ENCODE results near the gene SLC35A3. TPM values are rescaled to one million over a fixed set of nuclear protein-coding genes. Genes with fewer than 3 reads are reported as not detected.
"Not testable (repeated sequence)": the region's sequence is repeated elsewhere in the genome, so short reads cannot be mapped to it uniquely, and the experiment has no call there.

The SLC35A3 gene
- total RNA-seq, 1 experiment from 2014 or later: 16.9 TPM

DNA sequence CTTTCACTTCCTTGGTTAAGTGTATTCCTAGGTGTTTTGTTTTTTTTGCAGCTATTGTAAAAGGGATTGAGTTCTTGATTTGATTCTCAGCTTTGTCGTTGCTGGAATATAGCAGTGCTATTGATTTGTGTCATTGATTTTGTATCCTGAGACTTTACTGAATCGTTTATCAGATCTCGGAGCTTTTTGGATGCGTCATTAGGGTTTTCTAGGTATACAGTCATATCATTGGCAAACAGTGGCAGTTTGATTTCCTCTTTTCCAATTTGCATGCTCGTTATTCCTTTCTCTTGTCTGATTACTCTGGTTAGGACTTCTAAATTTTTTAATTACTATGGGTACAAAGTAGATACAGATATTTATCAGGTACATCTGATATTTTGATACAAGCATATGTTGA lies 75.4 kb downstream of the SLC35A3 start:
- H3K9me3 ChIP-seq: no peaks in the 10 kb centered on the region
- H3K27ac Mint-ChIP-seq (ENCODE audit: unreplicated experiment): no peak overlapping the region
- no peak for DNase-seq
- CTCF ChIA-PET: no interaction called here
- no peak overlapping the region for H3K4me3 ChIP-seq (ENCODE audit: low read depth, low read length)
- H3K4me1 ChIP-seq: 0 out of 2 replicates have a peak, but pooled peaks cover 2% of the 10 kb centered on the region
- no peak for TF ChIP-seq CTCF (IDR thresholded peaks at IDR 0.05; ENCODE audit: insufficient read depth in 1 of 2, low read depth in 1 of 2, low read length in 1 of 2, severe bottlenecking in 1 of 2, unreplicated experiment in 1 of 2)
- H3K27me3 ChIP-seq (replicated peaks; ENCODE audit: control insufficient read depth, insufficient read depth, low read length): no peaks in the 10 kb centered on the region
- no peak overlapping the region for H3K4me3 Mint-ChIP-seq (ENCODE audit: unreplicated experiment)
- no TSS peak for BruUV-seq (replicated peaks)
- POLR2A ChIA-PET: no interaction called here
- peaks cover 16% of the 10 kb centered on the region for H3K4me1 Mint-ChIP-seq (ENCODE audit: low read depth, unreplicated experiment)
- no peaks in the 10 kb centered on the region for H3K27me3 Mint-ChIP-seq (ENCODE audit: insufficient read depth, unreplicated experiment)
- H3K9me3 Mint-ChIP-seq (ENCODE audit: unreplicated experiment): no peaks in the 10 kb centered on the region
- intact Hi-C loops (cut with micrococcal nuclease; ENCODE audit: unreplicated experiment): no loop called here
- no peaks in the 10 kb centered on the region for H3K36me3 ChIP-seq (ENCODE audit: control insufficient read depth, insufficient read depth, low read length)
- peaks cover 22% of the 10 kb centered on the region for H3K36me3 Mint-ChIP-seq (ENCODE audit: insufficient read depth, unreplicated experiment)

GRCh38 chr1:100047235-100047708 lies 77.5 kb downstream of the SLC35A3 start:
- intact Hi-C loops (cut with micrococcal nuclease; ENCODE audit: unreplicated experiment); POLR2A ChIA-PET; H3K9me3 ChIP-seq; H3K36me3 ChIP-seq (ENCODE audit: control insufficient read depth, insufficient read depth, low read length); H3K27ac Mint-ChIP-seq (ENCODE audit: unreplicated experiment); H3K4me3 Mint-ChIP-seq (ENCODE audit: unreplicated experiment); BruUV-seq (replicated peaks); H3K9me3 Mint-ChIP-seq (ENCODE audit: unreplicated experiment); H3K4me1 ChIP-seq; H3K4me3 ChIP-seq (ENCODE audit: low read depth, low read length); DNase-seq; CTCF ChIA-PET; H3K27me3 Mint-ChIP-seq (ENCODE audit: insufficient read depth, unreplicated experiment); H3K27me3 ChIP-seq (replicated peaks; ENCODE audit: control insufficient read depth, insufficient read depth, low read length): not testable (repeated sequence)
- H3K4me1 Mint-ChIP-seq (ENCODE audit: low read depth, unreplicated experiment): peaks cover 16% of the 10 kb centered on the region
- peaks cover 22% of the 10 kb centered on the region for H3K36me3 Mint-ChIP-seq (ENCODE audit: insufficient read depth, unreplicated experiment)

GRCh38 chr1:100050139-100050538 lies 80.3 kb downstream of the SLC35A3 start:
- Histone ChIP-seq H3K27me3 (replicated peaks; ENCODE audit: control insufficient read depth, insufficient read depth, low read length) (no peaks in the 10 kb centered on the region), H3K4me1 (no peaks in the 10 kb centered on the region), H3K9me3 (no peaks in the 10 kb centered on the region), H3K4me3 (ENCODE audit: low read depth, low read length) (no peak overlapping the region), H3K36me3 (ENCODE audit: control insufficient read depth, insufficient read depth, low read length) (no peaks in the 10 kb centered on the region)
- peaks cover 12% of the 10 kb centered on the region for H3K36me3 Mint-ChIP-seq (ENCODE audit: insufficient read depth, unreplicated experiment)
- no peak for DNase-seq
- CTCF ChIA-PET: no interaction called here
- H3K27ac Mint-ChIP-seq (ENCODE audit: unreplicated experiment): peak overlapping the region; percentile 42
- no peak overlapping the region for H3K4me3 Mint-ChIP-seq (ENCODE audit: unreplicated experiment)
- peaks cover 16% of the 10 kb centered on the region for H3K4me1 Mint-ChIP-seq (ENCODE audit: low read depth, unreplicated experiment)
- BruUV-seq (replicated peaks): no TSS peak
- POLR2A ChIA-PET: no interaction called here
- no peak for TF ChIP-seq CTCF (IDR thresholded peaks at IDR 0.05; ENCODE audit: insufficient read depth in 1 of 2, low read depth in 1 of 2, low read length in 1 of 2, severe bottlenecking in 1 of 2, unreplicated experiment in 1 of 2)
- no peaks in the 10 kb centered on the region for H3K27me3 Mint-ChIP-seq (ENCODE audit: insufficient read depth, unreplicated experiment)
- intact Hi-C loops (cut with micrococcal nuclease; ENCODE audit: unreplicated experiment): no loop called here
- no peaks in the 10 kb centered on the region for H3K9me3 Mint-ChIP-seq (ENCODE audit: unreplicated experiment)

DNA sequence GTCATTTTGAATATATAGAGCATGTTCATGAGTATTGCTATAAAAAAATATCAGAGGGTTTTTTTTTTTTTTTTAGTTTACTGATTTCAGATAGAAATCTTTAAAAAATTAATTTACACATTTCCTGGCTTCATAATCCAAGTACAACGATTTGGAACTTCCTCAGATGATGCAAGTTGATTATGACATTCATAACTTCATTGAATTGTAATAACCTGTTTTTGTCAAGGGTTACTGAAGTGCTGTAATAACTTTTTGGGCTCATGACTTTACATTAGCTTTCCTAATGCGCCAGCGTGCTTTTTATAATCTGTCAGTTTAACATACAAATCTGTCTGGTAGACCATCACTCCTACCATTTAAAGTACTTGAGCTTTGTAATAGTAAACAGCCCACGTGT lies 81.6 kb downstream of the SLC35A3 start:
- H3K36me3 ChIP-seq (ENCODE audit: control insufficient read depth, insufficient read depth, low read length): no peaks in the 10 kb centered on the region
- no peak for TF ChIP-seq CTCF (IDR thresholded peaks at IDR 0.05; ENCODE audit: insufficient read depth in 1 of 2, low read depth in 1 of 2, low read length in 1 of 2, severe bottlenecking in 1 of 2, unreplicated experiment in 1 of 2)
- POLR2A ChIA-PET: no interaction called here
- DNase-seq: no peak
- H3K4me1 ChIP-seq: no peaks in the 10 kb centered on the region
- H3K27me3 Mint-ChIP-seq (ENCODE audit: insufficient read depth, unreplicated experiment): no peaks in the 10 kb centered on the region
- BruUV-seq (replicated peaks): no TSS peak
- no peaks in the 10 kb centered on the region for H3K9me3 Mint-ChIP-seq (ENCODE audit: unreplicated experiment)
- no peak overlapping the region for H3K4me3 Mint-ChIP-seq (ENCODE audit: unreplicated experiment)
- H3K4me3 ChIP-seq (ENCODE audit: low read depth, low read length): no peak overlapping the region
- peaks cover 17% of the 10 kb centered on the region for H3K36me3 Mint-ChIP-seq (ENCODE audit: insufficient read depth, unreplicated experiment)
- CTCF ChIA-PET: no interaction called here
- H3K27me3 ChIP-seq (replicated peaks; ENCODE audit: control insufficient read depth, insufficient read depth, low read length): no peaks in the 10 kb centered on the region
- H3K9me3 ChIP-seq: no peaks in the 10 kb centered on the region
- intact Hi-C loops (cut with micrococcal nuclease; ENCODE audit: unreplicated experiment): no loop called here
- peaks cover 16% of the 10 kb centered on the region for H3K4me1 Mint-ChIP-seq (ENCODE audit: low read depth, unreplicated experiment)
- H3K27ac Mint-ChIP-seq (ENCODE audit: unreplicated experiment): no peak overlapping the region

All from Caco-2 (cell line).